Hepatocyte (in vitro differentiated cells): ENCODE measurements around the gene RICTOR.

Source experiments
- CTCF ChIP-seq: fragments of 200-600 bp; sonication (generic); IDR thresholded peaks from 2 replicates; pipeline ENCODE4 v1.5.1; 2016; ENCODE audit warnings: antibody characterized with exemption, mild to moderate bottlenecking; ENCODE audit not compliant: poor library complexity
- EZH2 ChIP-seq: fragments of 200-600 bp; sonication (generic); IDR thresholded peaks from 2 replicates; pipeline ENCODE4 v1.6.1; 2016; ENCODE audit warnings: antibody characterized with exemption, mild to moderate bottlenecking, borderline replicate concordance
- EZH2phosphoT487 ChIP-seq: fragments of 200-600 bp; sonication (generic); IDR thresholded peaks from one replicate; pipeline ENCODE4 v1.6.1; 2018; ENCODE audit warnings: antibody characterized with exemption, mild to moderate bottlenecking, low read depth, moderate library complexity; ENCODE audit not compliant: unreplicated experiment, severe bottlenecking

DNA sequence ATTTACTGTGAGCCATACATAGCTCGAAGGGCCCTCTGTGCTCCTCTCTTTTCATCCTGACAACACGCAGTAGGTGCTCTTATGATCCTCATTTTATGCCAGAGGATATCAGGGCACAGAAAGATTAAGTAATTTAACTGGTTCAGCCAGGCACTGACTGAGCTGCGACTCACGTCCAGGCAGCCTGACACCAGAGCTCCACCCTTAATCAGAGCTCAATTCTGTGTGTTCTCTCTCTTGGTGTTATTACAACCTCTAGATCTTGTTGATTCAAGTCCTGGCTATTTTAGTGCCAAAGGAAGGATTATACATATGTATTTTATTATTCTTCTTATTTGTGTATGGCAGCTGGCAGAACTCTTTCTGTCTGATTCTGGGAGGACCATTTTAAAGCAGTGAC, 168.7 kb downstream of the RICTOR start:
- TF ChIP-seq CTCF (no peak), EZH2 (no peak), EZH2phosphoT487 (no peak)
